GM12878 (cell line): ENCODE data around the gene CXorf58. TPM values are rescaled to one million over a fixed set of nuclear protein-coding genes. Genes with fewer than 3 reads are reported as not detected.

Experiments used
- ATAC-seq: fragments of 200-7000 bp; cut with Tn5 transposase; 3 replicates; pipeline ENCODE4 v1.9.1; 2020; ENCODE audit warnings: mild to moderate bottlenecking, moderate library complexity
- BruUV-seq: library from RNA; stranded (reverse); fragments of 400-500 nt; replicated peaks from 2 replicates; lab custom pipeline; 2021; lab: Mats Ljungman, UMichigan
- CTCF ChIA-PET: fragments of 300-600 bp; sonication (Branson Sonifier 250); formaldehyde crosslinking; extraction: SDS; loops from one replicate; lab custom pipeline; 2021; ENCODE audit warnings: inconsistent platforms; lab: Yijun Ruan, JAX
- POLR2A ChIA-PET: fragments of 350-600 bp; formaldehyde crosslinking; extraction: SDS; loops from one replicate; lab custom pipeline; 2021; ENCODE audit warnings: inconsistent platforms; lab: Charles Lee
- RAD21 ChIA-PET: fragments of 300-600 bp; sonication (Branson Sonifier 250); formaldehyde crosslinking; loops from one replicate; lab custom pipeline; 2023; ENCODE audit warnings: antibody characterized with exemption; ENCODE audit not compliant: unreplicated experiment; lab: Charles Lee
- SMC1A ChIA-PET: fragments of 300-600 bp; sonication (Branson Sonifier 250); formaldehyde crosslinking; loops from one replicate; lab custom pipeline; 2023; ENCODE audit not compliant: unreplicated experiment, uncharacterized antibody; lab: Charles Lee
- DNase-seq: peaks from one replicate; pipeline ENCODE4 v3.0.0-alpha.2; 2011; ENCODE audit warnings: low read depth, low spot score
- FAIRE-seq: peaks from 3 replicates; lab custom pipeline; 2011; peaks lifted over from hg19 to GRCh38; lab: Jason Lieb, UNC
- H2AFZ ChIP-seq: 2 replicates; pipeline ENCODE4 v1.6.0; 2011; ENCODE audit warnings: low read depth, low read length, control low read depth; ENCODE audit not compliant: control insufficient read depth
- H3K27ac ChIP-seq: 2 replicates; pipeline ENCODE4 v1.5.1; 2011; ENCODE audit warnings: control low read depth; ENCODE audit not compliant: control insufficient read depth, insufficient read depth
- H3K27me3 ChIP-seq, 2 experiments: replicated peaks in 1 of 2; 2 replicates each; pipeline versions ENCODE4 v1.6.0 to v1.6.1; 2011; ENCODE audit warnings: low read length in 1 of 2; ENCODE audit not compliant: control insufficient read depth in 2 of 2, insufficient read depth in 2 of 2
- H3K36me3 ChIP-seq, 2 experiments: 2 replicates each; pipeline ENCODE4 v1.5.1; 2011; ENCODE audit warnings: low read length in 1 of 2; ENCODE audit not compliant: control insufficient read depth in 2 of 2, insufficient read depth in 2 of 2
- H3K4me1 ChIP-seq: 2 replicates; pipeline ENCODE4 v1.6.1; 2011; ENCODE audit warnings: mild to moderate bottlenecking, low read length, moderate library complexity, mixed read lengths; ENCODE audit not compliant: control insufficient read depth, insufficient read depth
- H3K4me2 ChIP-seq: 2 replicates; pipeline ENCODE4 v1.6.0; 2011; ENCODE audit warnings: control low read depth; ENCODE audit not compliant: control insufficient read depth, insufficient read depth
- H3K4me3 ChIP-seq: fragments of 200-600 bp; sonication (generic); 2 replicates; pipeline ENCODE4 v1.5.1; 2016
- H3K79me2 ChIP-seq: 2 replicates; pipeline ENCODE4 v1.6.0; 2011; ENCODE audit warnings: low read length; ENCODE audit not compliant: control insufficient read depth, insufficient read depth
- H3K9ac ChIP-seq: 2 replicates; pipeline ENCODE4 v1.8.0; 2011; ENCODE audit warnings: low read length, control low read depth, mixed read lengths; ENCODE audit not compliant: control insufficient read depth, insufficient read depth
- H3K9me3 ChIP-seq: replicated peaks from 3 replicates; pipeline ENCODE4 v1.5.1; 2011; ENCODE audit warnings: mild to moderate bottlenecking, low read length; ENCODE audit not compliant: control insufficient read depth, insufficient read depth
- H4K20me1 ChIP-seq: 2 replicates; pipeline ENCODE4 v1.6.0; 2011; ENCODE audit not compliant: control insufficient read depth, insufficient read depth
- BCL11A ChIP-seq: IDR thresholded peaks from 2 replicates; pipeline ENCODE4 v1.6.1; 2011; ENCODE audit warnings: low read depth, low read length
- DPF2 ChIP-seq: fragments of 450-650 bp; IDR thresholded peaks from 2 replicates; pipeline ENCODE4 v1.6.1; 2017; ENCODE audit warnings: mild to moderate bottlenecking
- MTA3 ChIP-seq: IDR thresholded peaks from 2 replicates; pipeline ENCODE4 v1.6.1; 2012; ENCODE audit warnings: low read length, inconsistent platforms, borderline replicate concordance
- PAX5 ChIP-seq: IDR thresholded peaks from 2 replicates; pipeline ENCODE4 v1.6.1; 2011; ENCODE audit warnings: low read depth, low read length, borderline replicate concordance
- POLR2AphosphoS5 ChIP-seq: IDR thresholded peaks from 2 replicates; pipeline ENCODE4 v1.6.1; 2011; ENCODE audit warnings: mild to moderate bottlenecking, low read length, inconsistent platforms
- SMAD5 ChIP-seq: IDR thresholded peaks from 2 replicates; pipeline ENCODE4 v1.6.1; 2016; ENCODE audit warnings: antibody characterized with exemption, low read depth
- TAF1 ChIP-seq: IDR thresholded peaks from 2 replicates; pipeline ENCODE4 v1.6.1; 2011; ENCODE audit warnings: mild to moderate bottlenecking, low read depth, low read length, borderline replicate concordance
- TCF3 ChIP-seq: IDR thresholded peaks from 2 replicates; pipeline ENCODE4 v1.6.1; 2012; ENCODE audit warnings: low read depth, mild to moderate bottlenecking, low read length, borderline replicate concordance; ENCODE audit not compliant: insufficient read depth
- TCF7 ChIP-seq: IDR thresholded peaks from 2 replicates; pipeline ENCODE4 v1.6.1; 2014; ENCODE audit warnings: antibody characterized with exemption, borderline replicate concordance
- ZBED1 ChIP-seq: IDR thresholded peaks from 2 replicates; pipeline ENCODE4 v1.6.1; 2016; ENCODE audit warnings: borderline replicate concordance
- WGBS: methylation state at CpG from one replicate; pipeline ENCODE4 v1.1.6; 2016; ENCODE audit warnings: low lambda C conversion rate; ENCODE audit not compliant: insufficient replicate concordance, insufficient coverage; ENCODE audit errors: missing lambda C conversion rate; 5-methylcytosine and 5-hydroxymethylcytosine counted together
- in situ Hi-C: fragments of 300-500 bp; cut with MboI; formaldehyde crosslinking; loops from 9 replicates; pipeline ENCODE4 v1.14.3; 2018; ENCODE audit warnings: mixed read lengths
- intact Hi-C: fragments of 100-400 bp; cut with micrococcal nuclease; formaldehyde crosslinking; loops from one replicate; pipeline ENCODE4 v1.14.2; 2022; ENCODE audit not compliant: unreplicated experiment
- polyA plus RNA-seq, 11 experiments: library from polyadenylated mRNA; depleted of rRNA in 4 of 11; unstranded in 6 of 11; stranded (reverse) in 5 of 11; fragments of >200 nt; fragmentation: Nextera tagmentation in 4 of 11; fragmentation: Illumina TruSeq in 1 of 11; extraction: Ambion mirVana in 4 of 11; extraction: Trizol in 1 of 11; gene quantifications; 1 replicate in 1 of 11; 2 replicates in 10 of 11; pipeline versions ENCODE4 v1.2.1 to v1.2.3, GENCODE V29; 2011 to 2016; ENCODE audit warnings: inconsistent platforms in 2 of 11, missing spikeins in 2 of 11, low read depth in 1 of 11
- total RNA-seq, 4 experiments: library from RNA; depleted of rRNA in 3 of 4; stranded (reverse); fragments of >200 nt in 3 of 4; fragmentation: Illumina TruSeq in 1 of 4; extraction: Trizol in 1 of 4; gene quantifications; 2 replicates each; pipeline versions ENCODE4 v1.2.1 to v1.2.3, GENCODE V29; 2013 to 2021
- TF ChIP-seq, protein P1 (sequence below): fragments of 150-350 bp; IDR thresholded peaks from 2 replicates; pipeline ENCODE4 v1.6.1; 2014; ENCODE audit warnings: mild to moderate bottlenecking, low read depth, low read length
- TF ChIP-seq, protein P2 (sequence below): fragments of 450-650 bp; IDR thresholded peaks from 2 replicates; pipeline ENCODE4 v1.6.1; 2017; ENCODE audit warnings: mild to moderate bottlenecking, moderate library complexity
- TF ChIP-seq, protein P3 (sequence below): fragments of 450-650 bp; IDR thresholded peaks from 2 replicates; pipeline ENCODE4 v1.6.1; 2016; ENCODE audit warnings: mild to moderate bottlenecking
- TF ChIP-seq, protein P4 (sequence below): IDR thresholded peaks from 2 replicates; pipeline ENCODE4 v1.6.1; 2012; ENCODE audit warnings: low read length, inconsistent platforms

CXorf58 gene
- total and polyA plus RNA-seq, 10 of the 15 experiments (the other 5 are each of a cell fraction or from before 2014, with no cell fraction given), result 0.10 to 0.24 (median 0.13) TPM; not detected in 5

DNA sequence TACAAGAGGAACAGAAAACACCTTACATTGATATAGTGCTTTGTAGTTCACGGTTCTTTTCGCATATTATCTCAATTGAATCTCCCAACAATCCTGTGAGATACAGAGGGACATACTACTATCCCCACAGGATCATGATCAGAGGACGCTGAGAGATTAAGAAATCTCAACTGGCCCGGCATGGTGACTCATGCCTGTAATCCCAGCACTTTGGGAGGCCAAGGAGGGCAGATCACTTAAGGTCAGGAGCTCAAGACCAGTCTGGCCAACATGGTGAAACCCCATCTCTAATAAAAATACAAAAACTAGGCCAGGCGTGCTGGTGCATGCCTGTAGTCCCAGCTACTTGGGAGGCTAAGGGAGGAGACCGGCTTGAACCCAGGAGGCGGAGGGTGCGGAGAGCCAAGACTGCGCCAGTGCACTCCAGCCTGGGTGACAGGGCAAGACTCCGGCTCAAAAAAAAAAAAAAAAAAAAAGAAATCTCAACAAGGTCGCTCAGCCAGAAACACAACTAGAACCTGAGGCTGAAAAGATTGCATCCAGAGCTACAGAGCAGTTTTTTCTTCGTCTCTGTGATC is 7.5 kb upstream of the CXorf58 start:
- no peak overlapping the region for H3K27ac ChIP-seq
- H2AFZ ChIP-seq, result no peak overlapping the region
- H3K9ac ChIP-seq, result no peak overlapping the region
- ATAC-seq (no peak), FAIRE-seq (no peak), DNase-seq (no peak)
- in situ Hi-C loops, result loop anchor here (5.0 to 10.0 kb wide), 4 partner anchors 118 to 1916 kb away; partner anchors contain the start of gene SAT1
- H4K20me1 ChIP-seq, result no peaks in the 10 kb centered on the region
- POLR2A ChIA-PET, result interaction anchor here (0.5 to 3.1 kb wide), 4 partner anchors 16 to 127 kb away, joined by 4 to 26 read pairs (median 10); partner anchors contain the start of gene SAT1
- no peak overlapping the region for H3K4me2 ChIP-seq
- no peaks in the 10 kb centered on the region for H3K27me3 ChIP-seq
- H3K4me3 ChIP-seq, result no peak overlapping the region
- no peaks in the 10 kb centered on the region for H3K36me3 ChIP-seq
- H3K4me1 ChIP-seq, result peaks cover 12% of the 10 kb centered on the region
- SMC1A ChIA-PET, result interaction anchor here (0.6 to 3.3 kb wide), 6 partner anchors 12 to 1918 kb away, joined by 3 to 82 read pairs (median 14); partner anchors contain the start of gene SAT1
- intact Hi-C loops, result no loop called here
- CTCF ChIA-PET, result interaction anchor here (0.6 to 5.7 kb wide), 10 partner anchors 89 to 1915 kb away, joined by 3 to 154 read pairs (median 12); partner anchors contain the start of genes EIF2S3 and SAT1
- BruUV-seq, result no TSS peak
- peaks cover 2% of the 10 kb centered on the region for H3K79me2 ChIP-seq
- no peaks in the 10 kb centered on the region for H3K9me3 ChIP-seq
- WGBS, result 64% methylated on average over 11 of the region's 12 CpGs
- RAD21 ChIA-PET, result interaction anchor here (0.6 to 4.5 kb wide), 10 partner anchors 12 to 1915 kb away, joined by 3 to 96 read pairs (median 16); partner anchors contain the start of genes EIF2S3 and SAT1
- TF ChIP-seq MTA3, result no peak
- TF ChIP-seq, protein P1, sequence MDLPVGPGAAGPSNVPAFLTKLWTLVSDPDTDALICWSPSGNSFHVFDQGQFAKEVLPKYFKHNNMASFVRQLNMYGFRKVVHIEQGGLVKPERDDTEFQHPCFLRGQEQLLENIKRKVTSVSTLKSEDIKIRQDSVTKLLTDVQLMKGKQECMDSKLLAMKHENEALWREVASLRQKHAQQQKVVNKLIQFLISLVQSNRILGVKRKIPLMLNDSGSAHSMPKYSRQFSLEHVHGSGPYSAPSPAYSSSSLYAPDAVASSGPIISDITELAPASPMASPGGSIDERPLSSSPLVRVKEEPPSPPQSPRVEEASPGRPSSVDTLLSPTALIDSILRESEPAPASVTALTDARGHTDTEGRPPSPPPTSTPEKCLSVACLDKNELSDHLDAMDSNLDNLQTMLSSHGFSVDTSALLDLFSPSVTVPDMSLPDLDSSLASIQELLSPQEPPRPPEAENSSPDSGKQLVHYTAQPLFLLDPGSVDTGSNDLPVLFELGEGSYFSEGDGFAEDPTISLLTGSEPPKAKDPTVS, result no peak
- no peak for TF ChIP-seq TAF1
- no peak for TF ChIP-seq POLR2AphosphoS5
- TF ChIP-seq ZBED1, result no peak
- no peak for TF ChIP-seq TCF3
- TF ChIP-seq SMAD5, result no peak
- TF ChIP-seq, protein P2, sequence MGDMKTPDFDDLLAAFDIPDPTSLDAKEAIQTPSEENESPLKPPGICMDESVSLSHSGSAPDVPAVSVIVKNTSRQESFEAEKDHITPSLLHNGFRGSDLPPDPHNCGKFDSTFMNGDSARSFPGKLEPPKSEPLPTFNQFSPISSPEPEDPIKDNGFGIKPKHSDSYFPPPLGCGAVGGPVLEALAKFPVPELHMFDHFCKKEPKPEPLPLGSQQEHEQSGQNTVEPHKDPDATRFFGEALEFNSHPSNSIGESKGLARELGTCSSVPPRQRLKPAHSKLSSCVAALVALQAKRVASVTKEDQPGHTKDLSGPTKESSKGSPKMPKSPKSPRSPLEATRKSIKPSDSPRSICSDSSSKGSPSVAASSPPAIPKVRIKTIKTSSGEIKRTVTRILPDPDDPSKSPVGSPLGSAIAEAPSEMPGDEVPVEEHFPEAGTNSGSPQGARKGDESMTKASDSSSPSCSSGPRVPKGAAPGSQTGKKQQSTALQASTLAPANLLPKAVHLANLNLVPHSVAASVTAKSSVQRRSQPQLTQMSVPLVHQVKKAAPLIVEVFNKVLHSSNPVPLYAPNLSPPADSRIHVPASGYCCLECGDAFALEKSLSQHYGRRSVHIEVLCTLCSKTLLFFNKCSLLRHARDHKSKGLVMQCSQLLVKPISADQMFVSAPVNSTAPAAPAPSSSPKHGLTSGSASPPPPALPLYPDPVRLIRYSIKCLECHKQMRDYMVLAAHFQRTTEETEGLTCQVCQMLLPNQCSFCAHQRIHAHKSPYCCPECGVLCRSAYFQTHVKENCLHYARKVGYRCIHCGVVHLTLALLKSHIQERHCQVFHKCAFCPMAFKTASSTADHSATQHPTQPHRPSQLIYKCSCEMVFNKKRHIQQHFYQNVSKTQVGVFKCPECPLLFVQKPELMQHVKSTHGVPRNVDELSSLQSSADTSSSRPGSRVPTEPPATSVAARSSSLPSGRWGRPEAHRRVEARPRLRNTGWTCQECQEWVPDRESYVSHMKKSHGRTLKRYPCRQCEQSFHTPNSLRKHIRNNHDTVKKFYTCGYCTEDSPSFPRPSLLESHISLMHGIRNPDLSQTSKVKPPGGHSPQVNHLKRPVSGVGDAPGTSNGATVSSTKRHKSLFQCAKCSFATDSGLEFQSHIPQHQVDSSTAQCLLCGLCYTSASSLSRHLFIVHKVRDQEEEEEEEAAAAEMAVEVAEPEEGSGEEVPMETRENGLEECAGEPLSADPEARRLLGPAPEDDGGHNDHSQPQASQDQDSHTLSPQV, result no peak
- TF ChIP-seq TCF7, result no peak
- no peak for TF ChIP-seq PAX5
- TF ChIP-seq, protein P3, sequence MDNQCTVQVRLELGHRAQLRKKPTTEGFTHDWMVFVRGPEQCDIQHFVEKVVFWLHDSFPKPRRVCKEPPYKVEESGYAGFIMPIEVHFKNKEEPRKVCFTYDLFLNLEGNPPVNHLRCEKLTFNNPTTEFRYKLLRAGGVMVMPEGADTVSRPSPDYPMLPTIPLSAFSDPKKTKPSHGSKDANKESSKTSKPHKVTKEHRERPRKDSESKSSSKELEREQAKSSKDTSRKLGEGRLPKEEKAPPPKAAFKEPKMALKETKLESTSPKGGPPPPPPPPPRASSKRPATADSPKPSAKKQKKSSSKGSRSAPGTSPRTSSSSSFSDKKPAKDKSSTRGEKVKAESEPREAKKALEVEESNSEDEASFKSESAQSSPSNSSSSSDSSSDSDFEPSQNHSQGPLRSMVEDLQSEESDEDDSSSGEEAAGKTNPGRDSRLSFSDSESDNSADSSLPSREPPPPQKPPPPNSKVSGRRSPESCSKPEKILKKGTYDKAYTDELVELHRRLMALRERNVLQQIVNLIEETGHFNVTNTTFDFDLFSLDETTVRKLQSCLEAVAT, result no peak
- TF ChIP-seq BCL11A, result no peak
- no peak for TF ChIP-seq DPF2
- TF ChIP-seq, protein P4, sequence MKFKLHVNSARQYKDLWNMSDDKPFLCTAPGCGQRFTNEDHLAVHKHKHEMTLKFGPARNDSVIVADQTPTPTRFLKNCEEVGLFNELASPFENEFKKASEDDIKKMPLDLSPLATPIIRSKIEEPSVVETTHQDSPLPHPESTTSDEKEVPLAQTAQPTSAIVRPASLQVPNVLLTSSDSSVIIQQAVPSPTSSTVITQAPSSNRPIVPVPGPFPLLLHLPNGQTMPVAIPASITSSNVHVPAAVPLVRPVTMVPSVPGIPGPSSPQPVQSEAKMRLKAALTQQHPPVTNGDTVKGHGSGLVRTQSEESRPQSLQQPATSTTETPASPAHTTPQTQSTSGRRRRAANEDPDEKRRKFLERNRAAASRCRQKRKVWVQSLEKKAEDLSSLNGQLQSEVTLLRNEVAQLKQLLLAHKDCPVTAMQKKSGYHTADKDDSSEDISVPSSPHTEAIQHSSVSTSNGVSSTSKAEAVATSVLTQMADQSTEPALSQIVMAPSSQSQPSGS, result no peak
